ENCODE results near the gene IQSEC3.
A peak's percentile ranks its signal among the peaks of the same experiment; 100 is the strongest.

The IQSEC3 gene

DNA sequence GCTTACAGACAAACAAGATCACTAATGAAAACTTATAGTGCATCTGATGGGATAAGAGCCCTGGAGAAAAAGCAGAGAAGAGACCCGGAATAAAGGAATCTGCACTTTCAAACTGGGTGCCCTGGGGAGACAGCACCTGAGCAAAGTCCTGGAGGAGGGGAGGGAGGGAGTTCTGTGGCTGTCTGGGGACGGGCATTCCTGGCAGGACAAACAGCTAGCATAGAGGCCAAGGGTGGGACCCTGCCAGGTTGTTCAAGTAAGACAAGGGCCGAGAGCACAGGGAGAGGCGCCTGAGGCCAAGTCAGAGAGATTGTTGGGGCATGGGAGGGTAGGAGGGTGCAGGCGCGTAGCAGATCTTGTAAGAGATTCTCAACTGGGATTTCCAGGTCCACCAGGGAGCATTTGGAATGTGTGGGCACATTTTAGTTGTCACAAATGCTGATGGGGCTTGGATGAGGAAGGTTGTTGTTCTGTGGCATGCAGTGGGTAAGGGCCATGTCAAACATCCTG lies 14.2 kb downstream of the IQSEC3 start:
- Mint-ChIP-seq H3K9me3 (no peaks in the 10 kb centered on the region), H3K27ac (peak overlapping the region in 2 of 3 experiments; percentile 37 to 45), H3K27me3 (ENCODE audit: low read depth) (peaks cover 77% of the 10 kb centered on the region), H3K4me1 (peaks cover 20% of the 10 kb centered on the region), H3K36me3 (ENCODE audit: low read depth) (no peaks in the 10 kb centered on the region), H3K4me3 (peak overlapping the region in 1 of 3 experiments; percentile 15)
- TF ChIP-seq, protein P1, sequence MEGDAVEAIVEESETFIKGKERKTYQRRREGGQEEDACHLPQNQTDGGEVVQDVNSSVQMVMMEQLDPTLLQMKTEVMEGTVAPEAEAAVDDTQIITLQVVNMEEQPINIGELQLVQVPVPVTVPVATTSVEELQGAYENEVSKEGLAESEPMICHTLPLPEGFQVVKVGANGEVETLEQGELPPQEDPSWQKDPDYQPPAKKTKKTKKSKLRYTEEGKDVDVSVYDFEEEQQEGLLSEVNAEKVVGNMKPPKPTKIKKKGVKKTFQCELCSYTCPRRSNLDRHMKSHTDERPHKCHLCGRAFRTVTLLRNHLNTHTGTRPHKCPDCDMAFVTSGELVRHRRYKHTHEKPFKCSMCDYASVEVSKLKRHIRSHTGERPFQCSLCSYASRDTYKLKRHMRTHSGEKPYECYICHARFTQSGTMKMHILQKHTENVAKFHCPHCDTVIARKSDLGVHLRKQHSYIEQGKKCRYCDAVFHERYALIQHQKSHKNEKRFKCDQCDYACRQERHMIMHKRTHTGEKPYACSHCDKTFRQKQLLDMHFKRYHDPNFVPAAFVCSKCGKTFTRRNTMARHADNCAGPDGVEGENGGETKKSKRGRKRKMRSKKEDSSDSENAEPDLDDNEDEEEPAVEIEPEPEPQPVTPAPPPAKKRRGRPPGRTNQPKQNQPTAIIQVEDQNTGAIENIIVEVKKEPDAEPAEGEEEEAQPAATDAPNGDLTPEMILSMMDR (IDR thresholded peaks at IDR 0.05; ENCODE audit: unreplicated experiment in 3 of 3), result no peak

DNA sequence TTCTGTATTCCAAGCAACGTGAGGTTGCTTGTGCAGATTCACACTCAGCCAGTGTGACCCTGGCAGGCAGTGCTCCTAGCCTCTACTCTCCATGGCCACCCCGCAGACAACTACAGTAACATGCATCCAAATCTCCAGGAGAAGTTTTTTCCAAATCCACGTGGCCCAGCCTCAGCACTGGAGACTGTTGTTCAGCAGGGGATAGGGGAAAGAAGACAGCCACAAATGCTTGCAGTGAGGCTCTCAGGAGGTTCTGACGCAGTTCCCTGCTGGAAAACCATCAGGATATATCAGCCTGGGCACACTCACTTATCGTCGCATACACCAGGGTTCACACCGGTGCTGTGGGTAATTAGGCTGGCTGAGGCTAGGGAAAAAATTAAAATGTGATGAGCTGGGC lies 16.2 kb downstream of the IQSEC3 start:
- TF ChIP-seq, protein P1 (IDR thresholded peaks at IDR 0.05; ENCODE audit: unreplicated experiment in 3 of 3), result no peak
- peaks cover 6% of the 10 kb centered on the region for H3K9me3 Mint-ChIP-seq
- no peaks in the 10 kb centered on the region for H3K36me3 Mint-ChIP-seq (ENCODE audit: low read depth)
- peaks cover 62% of the 10 kb centered on the region for H3K27me3 Mint-ChIP-seq (ENCODE audit: low read depth)
- peaks cover 28% of the 10 kb centered on the region for H3K4me1 Mint-ChIP-seq
- no peak overlapping the region for H3K4me3 Mint-ChIP-seq
- no peak overlapping the region for H3K27ac Mint-ChIP-seq

DNA sequence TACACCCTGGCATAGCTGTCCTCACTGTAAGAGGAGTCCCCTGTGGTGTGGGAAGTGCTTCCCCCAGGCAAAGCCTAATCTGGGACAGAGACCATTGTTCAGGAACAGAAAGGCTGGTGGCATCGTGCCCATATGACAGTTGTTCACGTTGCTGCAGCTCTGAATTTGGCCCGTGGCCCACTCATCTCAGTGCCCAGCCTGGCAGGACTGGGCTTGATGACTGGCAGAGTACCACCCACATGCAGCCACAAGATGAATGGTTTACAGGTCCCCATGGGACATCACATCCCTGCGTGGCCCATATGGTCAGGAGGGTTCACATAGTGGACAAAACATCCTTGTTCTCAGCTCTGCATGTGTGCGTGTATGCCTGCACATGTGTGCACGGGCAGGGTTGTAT lies 17.5 kb downstream of the IQSEC3 start:
- no peak overlapping the region for H3K4me3 Mint-ChIP-seq
- H3K27me3 Mint-ChIP-seq (ENCODE audit: low read depth), result peaks cover 53% of the 10 kb centered on the region
- H3K4me1 Mint-ChIP-seq, result peaks cover 35% of the 10 kb centered on the region
- TF ChIP-seq, protein P1 (IDR thresholded peaks at IDR 0.05; ENCODE audit: unreplicated experiment in 3 of 3), result no peak
- peaks cover 6% of the 10 kb centered on the region for H3K9me3 Mint-ChIP-seq
- H3K36me3 Mint-ChIP-seq (ENCODE audit: low read depth), result no peaks in the 10 kb centered on the region
- H3K27ac Mint-ChIP-seq, result no peak overlapping the region

DNA sequence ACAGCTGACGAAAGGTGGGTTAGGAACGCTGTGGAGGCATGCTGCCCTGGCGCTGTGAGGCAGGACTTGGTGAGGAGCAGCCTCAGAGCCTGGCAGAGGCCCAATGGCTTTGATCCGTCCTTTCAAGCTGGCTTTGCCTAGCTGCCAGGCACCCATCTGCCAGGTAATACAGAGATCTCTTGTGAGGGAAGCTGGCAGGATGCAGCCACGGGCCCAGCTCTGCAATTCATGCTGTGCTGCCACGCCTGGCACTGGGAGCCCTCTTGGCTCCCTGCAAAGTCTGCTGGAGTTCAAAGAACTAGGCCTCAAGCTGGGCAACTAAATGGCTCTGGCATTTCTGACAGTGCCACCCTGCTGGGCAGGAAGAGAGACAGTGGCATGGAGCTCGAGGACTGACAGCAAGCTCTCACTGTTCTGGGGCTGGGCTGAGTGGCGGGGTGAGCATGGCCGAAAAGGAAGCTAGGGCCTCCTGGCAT lies 18.7 kb downstream of the IQSEC3 start:
- Mint-ChIP-seq H3K36me3 (ENCODE audit: low read depth) (no peaks in the 10 kb centered on the region), H3K4me3 (no peak overlapping the region), H3K9me3 (peaks cover 13% of the 10 kb centered on the region), H3K27me3 (ENCODE audit: low read depth) (peaks cover 42% of the 10 kb centered on the region), H3K27ac (no peak overlapping the region), H3K4me1 (peaks cover 27% of the 10 kb centered on the region)
- TF ChIP-seq, protein P1 (IDR thresholded peaks at IDR 0.05; ENCODE audit: unreplicated experiment in 3 of 3), result no peak

DNA sequence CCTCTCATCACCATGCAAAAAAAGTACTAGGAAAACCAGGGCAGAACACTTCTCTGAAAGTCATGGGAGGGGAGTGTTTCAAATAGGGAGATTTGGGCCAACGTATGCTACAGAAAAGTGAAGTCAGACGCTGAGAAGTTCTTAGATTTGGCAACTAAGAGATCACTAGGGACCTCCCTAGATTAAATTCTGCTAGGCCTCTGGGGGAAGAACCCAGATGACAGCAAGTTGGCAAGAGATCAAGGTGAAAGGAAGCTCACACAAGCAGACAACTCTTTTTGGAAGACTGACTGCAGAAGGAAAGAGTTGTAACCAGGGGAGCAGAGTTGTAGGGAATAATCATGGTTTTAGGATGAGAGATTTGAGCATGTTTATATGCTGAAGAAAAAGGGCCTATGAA lies 20.7 kb downstream of the IQSEC3 start:
- Mint-ChIP-seq H3K9me3 (peaks cover 19% of the 10 kb centered on the region), H3K36me3 (ENCODE audit: low read depth) (no peaks in the 10 kb centered on the region), H3K4me1 (peaks cover 21% of the 10 kb centered on the region), H3K27ac (peak overlapping the region; percentile 82 to 94 (median 88)), H3K4me3 (peak overlapping the region in 2 of 3 experiments; percentile 7 to 12), H3K27me3 (ENCODE audit: low read depth) (peaks cover 27% of the 10 kb centered on the region)
- TF ChIP-seq, protein P1 (IDR thresholded peaks at IDR 0.05; ENCODE audit: unreplicated experiment in 3 of 3), result no peak

DNA sequence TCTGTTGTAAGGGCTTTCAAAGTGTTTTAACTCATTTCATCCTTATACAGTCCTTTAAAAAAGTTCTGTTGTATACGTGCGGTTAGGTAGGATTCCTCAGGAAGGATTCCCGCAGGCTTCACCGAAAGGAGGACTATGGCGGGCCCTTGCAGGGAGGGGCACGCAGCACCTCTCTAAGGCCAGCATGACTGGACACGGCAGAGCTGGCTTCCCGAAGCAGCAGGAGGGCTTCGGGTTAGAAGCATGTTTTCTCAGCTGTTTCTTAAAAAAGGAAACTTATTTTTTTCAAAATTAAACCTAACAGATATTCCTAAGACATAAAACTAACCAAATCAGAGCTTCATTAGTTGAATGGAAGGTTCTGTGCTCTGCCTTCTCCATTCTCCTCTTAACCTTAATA lies 21.3 kb downstream of the IQSEC3 start:
- H3K4me3 Mint-ChIP-seq, result no peak overlapping the region
- no peaks in the 10 kb centered on the region for H3K36me3 Mint-ChIP-seq (ENCODE audit: low read depth)
- TF ChIP-seq, protein P1 (IDR thresholded peaks at IDR 0.05; ENCODE audit: unreplicated experiment in 3 of 3), result no peak
- H3K4me1 Mint-ChIP-seq, result peaks cover 21% of the 10 kb centered on the region
- peaks cover 19% of the 10 kb centered on the region for H3K9me3 Mint-ChIP-seq
- peaks cover 21% of the 10 kb centered on the region for H3K27me3 Mint-ChIP-seq (ENCODE audit: low read depth)
- H3K27ac Mint-ChIP-seq, result peak overlapping the region; percentile 82 to 94 (median 88)
